Gastroesophageal sphincter (tissue), 4 donors: ENCODE data around the gene PAXIP1. TPM values are rescaled to one million over a fixed set of nuclear protein-coding genes. Genes with fewer than 3 reads are reported as not detected.
"Not testable (repeated sequence)": the region's sequence is repeated elsewhere in the genome, so short reads cannot be mapped to it uniquely, and the experiment has no call there.

Experiments
- ATAC-seq: fragments of 150-250 bp; one replicate; pipeline ENCODE4 v1.9.1; 2016; ENCODE audit warnings: mild to moderate bottlenecking, moderate library complexity
- H3K27ac ChIP-seq, 4 donors: fragments of 200-600 bp; sonication (generic) in 3 of 4; 1 replicate in 3 of 4; 2 replicates in 1 of 4; pipeline ENCODE4 v1.5.1; 2016 to 2019
- H3K27me3 ChIP-seq: fragments of 200-600 bp; sonication (generic); one replicate; pipeline ENCODE4 v1.5.1; 2019
- H3K36me3 ChIP-seq, 2 donors: fragments of 200-600 bp; sonication (generic); one replicate each; pipeline ENCODE4 v1.5.1; 2019; ENCODE audit warnings: control low read depth in 1 of 2
- H3K4me1 ChIP-seq, 3 donors: fragments of 200-600 bp; sonication (generic); 1 replicate in 2 of 3; 2 replicates in 1 of 3; pipeline ENCODE4 v1.5.1; 2016 to 2019; ENCODE audit warnings: control low read depth in 2 of 3
- H3K4me3 ChIP-seq, 2 donors: fragments of 200-600 bp; sonication (generic); one replicate each; pipeline ENCODE4 v1.5.1; 2019; ENCODE audit warnings: mild to moderate bottlenecking in 1 of 2, moderate library complexity in 1 of 2
- H3K9me3 ChIP-seq, 3 donors: fragments of 200-600 bp; sonication (generic); one replicate each; pipeline ENCODE4 v1.5.1; 2017 to 2019; ENCODE audit warnings: control low read depth in 2 of 3
- EP300 ChIP-seq: sonication (generic); formaldehyde crosslinking; IDR thresholded peaks from one replicate; pipeline ENCODE4 v1.6.1; 2017; ENCODE audit warnings: antibody characterized with exemption, mild to moderate bottlenecking
- POLR2A ChIP-seq, 2 donors: fragments of 450-650 bp; IDR thresholded peaks; one replicate each; pipeline ENCODE4 v1.6.1; 2017; ENCODE audit warnings: antibody characterized with exemption in 2 of 2, mild to moderate bottlenecking in 2 of 2, moderate library complexity in 1 of 2
- POLR2AphosphoS5 ChIP-seq: sonication (generic); formaldehyde crosslinking; IDR thresholded peaks from one replicate; pipeline ENCODE4 v1.6.1; 2017; ENCODE audit warnings: antibody characterized with exemption
- WGBS, 2 donors: methylation state at CpG; one replicate each; pipeline ENCODE4 v1.1.5; 2018; ENCODE audit warnings: low coverage in 1 of 2; 5-methylcytosine and 5-hydroxymethylcytosine counted together
- total RNA-seq, 4 donors: library from RNA; depleted of rRNA; stranded (reverse); fragments of >200 nt; gene quantifications; one replicate each; pipeline ENCODE4 v1.1.0, GENCODE V29; 2016
- TF ChIP-seq, protein P1 (sequence below), 4 experiments: fragments of 200-600 bp in 2 of 4; fragments of 450-650 bp in 2 of 4; sonication (generic) in 1 of 4; IDR thresholded peaks; one replicate each; pipeline ENCODE4 v1.5.1; 2017 to 2019; ENCODE audit warnings: antibody characterized with exemption in 4 of 4, mild to moderate bottlenecking in 2 of 4, moderate library complexity in 2 of 4

The PAXIP1 gene
- total RNA-seq, 4 donors from 2014 or later, result 8.1 to 14.3 (median 10.6) TPM

DNA sequence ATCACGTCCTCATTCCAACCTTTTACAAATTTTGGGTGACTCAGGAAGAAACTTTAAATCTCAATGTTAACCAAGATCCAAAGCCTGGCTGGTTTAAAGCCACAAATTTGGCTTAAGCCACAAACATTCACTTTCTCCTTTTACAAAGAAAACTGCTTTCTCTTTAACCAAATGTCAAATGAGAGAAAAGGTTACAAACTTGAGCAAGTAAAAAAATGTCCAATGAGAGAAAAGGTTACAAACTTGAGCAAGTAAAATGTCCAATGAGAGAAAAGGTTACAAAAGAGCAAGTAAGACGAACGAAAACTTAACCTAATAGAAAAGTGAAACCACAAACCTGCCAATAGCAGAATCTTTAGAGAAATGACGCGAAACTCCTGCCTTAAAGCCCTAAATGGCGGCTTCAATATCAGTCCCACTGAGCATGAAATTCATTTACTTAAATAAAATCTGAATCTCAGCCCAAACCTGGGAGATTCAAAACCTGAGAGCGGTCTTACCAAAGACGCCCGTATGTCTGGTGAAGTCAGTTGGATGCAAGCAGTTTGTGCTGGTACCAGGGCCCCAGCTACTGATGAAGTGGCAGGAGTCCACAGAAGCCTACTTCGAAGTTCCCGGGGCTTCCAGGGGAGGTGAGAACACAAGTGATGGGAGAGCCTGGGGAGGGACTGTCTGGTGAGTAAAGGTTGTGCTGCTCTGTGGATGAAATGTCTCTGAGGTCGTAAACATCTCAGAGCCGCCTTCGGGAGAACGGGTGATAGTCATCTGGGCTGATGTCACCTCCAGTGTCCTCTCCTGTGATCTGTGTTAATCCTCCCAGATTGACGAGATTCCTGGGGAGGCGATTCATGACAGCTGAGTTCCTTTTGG is 74.6 kb downstream of the PAXIP1 start:
- no peaks in the 10 kb centered on the region for H3K27me3 ChIP-seq
- peak; percentile 86 for ATAC-seq
- H3K36me3 ChIP-seq, result no peaks in the 10 kb centered on the region
- TF ChIP-seq EP300, result no peak
- TF ChIP-seq POLR2AphosphoS5, result no peak
- TF ChIP-seq, protein P1, sequence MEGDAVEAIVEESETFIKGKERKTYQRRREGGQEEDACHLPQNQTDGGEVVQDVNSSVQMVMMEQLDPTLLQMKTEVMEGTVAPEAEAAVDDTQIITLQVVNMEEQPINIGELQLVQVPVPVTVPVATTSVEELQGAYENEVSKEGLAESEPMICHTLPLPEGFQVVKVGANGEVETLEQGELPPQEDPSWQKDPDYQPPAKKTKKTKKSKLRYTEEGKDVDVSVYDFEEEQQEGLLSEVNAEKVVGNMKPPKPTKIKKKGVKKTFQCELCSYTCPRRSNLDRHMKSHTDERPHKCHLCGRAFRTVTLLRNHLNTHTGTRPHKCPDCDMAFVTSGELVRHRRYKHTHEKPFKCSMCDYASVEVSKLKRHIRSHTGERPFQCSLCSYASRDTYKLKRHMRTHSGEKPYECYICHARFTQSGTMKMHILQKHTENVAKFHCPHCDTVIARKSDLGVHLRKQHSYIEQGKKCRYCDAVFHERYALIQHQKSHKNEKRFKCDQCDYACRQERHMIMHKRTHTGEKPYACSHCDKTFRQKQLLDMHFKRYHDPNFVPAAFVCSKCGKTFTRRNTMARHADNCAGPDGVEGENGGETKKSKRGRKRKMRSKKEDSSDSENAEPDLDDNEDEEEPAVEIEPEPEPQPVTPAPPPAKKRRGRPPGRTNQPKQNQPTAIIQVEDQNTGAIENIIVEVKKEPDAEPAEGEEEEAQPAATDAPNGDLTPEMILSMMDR (IDR thresholded peaks at IDR 0.05), result no peak
- TF ChIP-seq POLR2A (IDR thresholded peaks at IDR 0.05), result no peak
- peak overlapping the region; percentile 84 to 96 (median 92) for H3K27ac ChIP-seq
- peaks cover 0 to 33% (median 13%) of the 10 kb centered on the region in 3 donors for H3K4me1 ChIP-seq
- WGBS, 2 donors, result 8 to 11% methylated on average over 10 to 12 of the region's 17 CpGs
- H3K9me3 ChIP-seq, result no peaks in the 10 kb centered on the region
- H3K4me3 ChIP-seq, result peak overlapping the region; percentile 66 to 83

DNA sequence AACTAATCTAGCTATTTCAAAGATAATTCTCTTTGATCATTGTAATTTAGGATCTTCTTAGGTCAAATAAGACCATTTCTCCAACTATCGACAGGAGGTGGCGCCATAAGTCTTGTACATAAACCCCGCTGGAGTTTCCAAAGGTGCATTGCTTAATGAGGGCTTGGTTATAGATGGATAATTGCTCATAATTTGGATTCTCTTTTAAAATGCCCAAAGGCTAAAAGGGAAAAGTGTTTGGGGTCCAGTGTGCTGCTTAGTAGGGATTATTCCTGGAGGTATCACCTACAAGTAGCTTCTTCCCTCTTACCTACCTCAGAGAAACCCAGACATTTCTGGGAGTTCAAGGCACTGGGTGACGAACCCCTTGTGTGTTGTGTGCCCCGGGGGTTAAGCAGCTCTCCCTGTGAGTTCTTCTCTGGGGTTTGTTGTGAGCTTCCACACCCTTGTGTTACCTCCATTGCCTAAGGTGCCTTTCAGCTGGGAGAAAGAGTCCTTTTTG is 75.2 kb downstream of the PAXIP1 start:
- TF ChIP-seq, protein P1 (IDR thresholded peaks at IDR 0.05), result peak; percentile 49 to 72 (median 62)
- TF ChIP-seq POLR2AphosphoS5, result no peak
- Histone ChIP-seq H3K36me3 (no peaks in the 10 kb centered on the region), H3K4me1 (peaks cover 0 to 33% (median 13%) of the 10 kb centered on the region in 3 donors), H3K4me3 (peak overlapping the region; percentile 66 to 83), H3K27me3 (no peaks in the 10 kb centered on the region), H3K27ac (peak overlapping the region; percentile 84 to 96 (median 92)), H3K9me3 (no peaks in the 10 kb centered on the region)
- ATAC-seq, result peak; percentile 65
- WGBS, 2 donors, result 1 to 7% methylated on average over 5 of the region's 5 CpGs

DNA sequence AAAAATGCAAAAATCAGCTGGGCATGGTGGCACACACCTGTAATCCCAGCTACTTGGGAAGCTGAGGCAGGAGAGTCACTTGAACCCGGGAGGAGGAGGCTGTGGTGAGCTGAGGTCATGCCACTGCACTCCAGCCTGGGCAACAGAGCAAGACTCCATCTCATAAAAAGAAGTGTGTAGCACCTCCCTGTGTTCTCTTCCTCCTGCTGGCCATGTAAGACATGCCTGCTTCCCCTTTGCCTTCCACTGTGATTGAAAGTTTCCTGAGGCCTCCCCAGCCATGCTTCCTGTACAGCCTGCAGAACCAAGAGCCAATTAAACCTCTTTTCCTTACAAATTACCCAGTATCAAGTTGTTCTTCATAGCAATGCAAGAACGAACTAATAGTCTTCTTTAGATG is 80.5 kb downstream of the PAXIP1 start:
- not testable (repeated sequence) for H3K9me3 ChIP-seq, H3K36me3 ChIP-seq, H3K27me3 ChIP-seq, H3K27ac ChIP-seq, H3K4me3 ChIP-seq, ATAC-seq, H3K4me1 ChIP-seq
- 57 to 86% methylated on average over 1 of the region's 2 CpGs for WGBS, 2 donors

- Histone ChIP-seq H3K4me1 (peaks cover 0 to 1% (median 0%) of the 10 kb centered on the region in 3 donors), H3K27me3 (peaks cover 25% of the 10 kb centered on the region), H3K27ac (no peak overlapping the region), H3K9me3 (no peaks in the 10 kb centered on the region), H3K4me3 (no peak overlapping the region), H3K36me3 (no peaks in the 10 kb centered on the region)
- WGBS, 2 donors, result 39 to 72% methylated on average over 5 to 8 of the region's 11 CpGs
- ATAC-seq, result no peak
- TF ChIP-seq POLR2AphosphoS5, result no peak
- TF ChIP-seq EP300, result no peak
- TF ChIP-seq, protein P1 (IDR thresholded peaks at IDR 0.05), result no peak
- TF ChIP-seq POLR2A (IDR thresholded peaks at IDR 0.05), result no peak
Measured at GRCh38 chr7:154919344-154920225, 83.3 kb downstream of the PAXIP1 start.

GRCh38 chr7:154918741-154919140 is 84.2 kb downstream of the PAXIP1 start:
- TF ChIP-seq, protein P1 (IDR thresholded peaks at IDR 0.05), result no peak
- TF ChIP-seq EP300, result no peak
- TF ChIP-seq POLR2AphosphoS5, result no peak
- TF ChIP-seq POLR2A (IDR thresholded peaks at IDR 0.05), result no peak
- peaks cover 33% of the 10 kb centered on the region for H3K27me3 ChIP-seq
- H3K4me3 ChIP-seq, result no peak overlapping the region
- peaks cover 0 to 10% (median 3%) of the 10 kb centered on the region in 3 donors for H3K4me1 ChIP-seq
- H3K27ac ChIP-seq, result no peak overlapping the region
- H3K36me3 ChIP-seq, result no peaks in the 10 kb centered on the region
- 25 to 78% methylated on average over 1 to 6 of the region's 6 CpGs for WGBS, 2 donors
- no peak for ATAC-seq
- H3K9me3 ChIP-seq, result no peaks in the 10 kb centered on the region
